GM12873 (cell line): ENCODE measurements around the gene SEMA3F.
A peak's percentile ranks its signal among the peaks of the same experiment; 100 is the strongest.

Source experiments
- TF ChIP-seq, protein P1 (sequence below): IDR thresholded peaks from 2 replicates; pipeline ENCODE4 v1.5.1; 2012; ENCODE audit warnings: low read depth, mild to moderate bottlenecking, moderate library complexity, low read length, control low read depth; ENCODE audit not compliant: insufficient read depth; ENCODE audit errors: missing control alignments

The SEMA3F gene

DNA sequence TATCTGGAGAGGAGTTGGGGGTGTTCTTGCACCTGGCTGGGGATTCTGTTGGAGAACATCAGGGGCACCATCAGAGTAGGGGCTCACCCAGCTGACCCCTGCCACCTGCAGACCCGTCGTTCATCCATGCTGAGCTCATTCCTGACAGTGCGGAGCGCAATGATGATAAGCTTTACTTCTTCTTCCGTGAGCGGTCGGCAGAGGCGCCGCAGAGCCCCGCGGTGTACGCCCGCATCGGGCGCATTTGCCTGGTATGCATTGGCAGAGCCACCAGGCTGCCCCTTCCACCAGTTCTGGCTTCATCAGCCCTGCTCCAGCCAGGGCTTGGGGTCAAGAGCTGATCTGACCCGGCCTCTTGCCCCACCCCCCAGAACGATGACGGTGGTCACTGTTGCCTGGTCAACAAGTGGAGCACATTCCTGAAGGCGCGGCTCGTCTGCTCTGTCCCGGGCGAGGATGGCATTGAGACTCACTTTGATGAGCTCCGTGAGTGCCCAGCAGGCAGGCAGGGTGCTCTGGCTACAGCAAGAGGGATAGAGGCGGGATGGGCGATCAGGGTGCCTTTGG is 27.5 kb downstream of the SEMA3F start:
- TF ChIP-seq, protein P1, sequence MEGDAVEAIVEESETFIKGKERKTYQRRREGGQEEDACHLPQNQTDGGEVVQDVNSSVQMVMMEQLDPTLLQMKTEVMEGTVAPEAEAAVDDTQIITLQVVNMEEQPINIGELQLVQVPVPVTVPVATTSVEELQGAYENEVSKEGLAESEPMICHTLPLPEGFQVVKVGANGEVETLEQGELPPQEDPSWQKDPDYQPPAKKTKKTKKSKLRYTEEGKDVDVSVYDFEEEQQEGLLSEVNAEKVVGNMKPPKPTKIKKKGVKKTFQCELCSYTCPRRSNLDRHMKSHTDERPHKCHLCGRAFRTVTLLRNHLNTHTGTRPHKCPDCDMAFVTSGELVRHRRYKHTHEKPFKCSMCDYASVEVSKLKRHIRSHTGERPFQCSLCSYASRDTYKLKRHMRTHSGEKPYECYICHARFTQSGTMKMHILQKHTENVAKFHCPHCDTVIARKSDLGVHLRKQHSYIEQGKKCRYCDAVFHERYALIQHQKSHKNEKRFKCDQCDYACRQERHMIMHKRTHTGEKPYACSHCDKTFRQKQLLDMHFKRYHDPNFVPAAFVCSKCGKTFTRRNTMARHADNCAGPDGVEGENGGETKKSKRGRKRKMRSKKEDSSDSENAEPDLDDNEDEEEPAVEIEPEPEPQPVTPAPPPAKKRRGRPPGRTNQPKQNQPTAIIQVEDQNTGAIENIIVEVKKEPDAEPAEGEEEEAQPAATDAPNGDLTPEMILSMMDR = no peak

DNA sequence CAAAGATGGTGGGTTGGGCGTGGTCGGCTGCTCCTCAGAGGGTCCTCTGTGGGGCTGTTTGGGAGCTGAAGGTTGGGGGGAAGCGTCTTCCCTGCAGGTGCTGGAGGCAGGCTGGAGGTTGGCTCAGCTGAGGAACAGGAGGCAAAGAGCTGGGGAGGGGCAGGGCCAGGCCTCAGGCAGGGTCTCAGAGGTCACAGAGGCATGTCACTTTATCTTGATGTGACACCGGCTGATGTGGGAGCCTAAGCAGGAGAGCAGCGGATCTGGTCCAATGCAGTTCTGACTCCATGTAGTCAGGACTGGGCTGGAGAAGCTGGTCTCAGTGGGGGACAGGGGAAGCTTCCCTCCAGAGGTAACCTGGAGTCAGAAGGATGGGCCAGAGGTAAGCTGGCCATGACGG is 28.6 kb downstream of the SEMA3F start:
- TF ChIP-seq, protein P1 = no peak

GRCh38 chr3:50184242-50184978 is 29.3 kb downstream of the SEMA3F start:
- TF ChIP-seq, protein P1 = no peak

GRCh38 chr3:50185230-50185629 is 30.1 kb downstream of the SEMA3F start:
- TF ChIP-seq, protein P1 = no peak

GRCh38 chr3:50186096-50186495 is 31.0 kb downstream of the SEMA3F start:
- TF ChIP-seq, protein P1 = no peak

- TF ChIP-seq, protein P1 = no peak
Observed at GRCh38 chr3:50187750-50188149, 32.6 kb downstream of the SEMA3F start.

DNA sequence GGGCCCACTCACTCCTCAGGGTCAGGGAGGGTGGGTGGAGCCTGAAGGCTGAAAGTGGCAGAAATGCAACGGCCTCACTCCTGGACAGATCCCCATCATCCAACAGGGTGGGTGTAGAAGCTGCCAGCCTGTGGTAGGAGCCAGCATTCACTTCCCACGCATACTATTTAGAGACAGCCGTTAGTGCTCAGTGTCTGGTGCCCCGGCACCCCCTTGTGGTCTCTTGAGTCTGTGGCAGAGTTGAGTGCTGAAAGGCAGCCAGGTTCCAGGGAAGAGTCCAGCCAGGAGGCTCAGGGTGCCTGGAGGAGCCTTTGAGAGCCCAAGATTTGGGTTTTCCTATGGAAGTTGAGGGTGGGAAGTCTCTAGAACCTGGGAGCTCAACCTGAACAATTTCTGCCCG is 34.1 kb downstream of the SEMA3F start:
- TF ChIP-seq, protein P1 = peak; percentile 73
